GM23338 (cell line): ENCODE measurements around the gene BLOC1S5. TPM values are rescaled to one million over a fixed set of nuclear protein-coding genes. Genes with fewer than 3 reads are reported as not detected.

Experiments used
- ATAC-seq: fragments of 200-7000 bp; cut with Tn5 transposase; 3 replicates; pipeline ENCODE4 v1.9.1; 2020
- DNase-seq: peaks from one replicate; pipeline ENCODE4 v3.0.0-alpha.2; 2015; ENCODE audit warnings: low spot score
- H2AFZ ChIP-seq: fragments of 200-600 bp; sonication (generic); 2 replicates; pipeline ENCODE4 v1.8.0; 2016; ENCODE audit warnings: antibody characterized with exemption, mild to moderate bottlenecking, moderate library complexity
- H3F3A ChIP-seq: fragments of 200-600 bp; sonication (generic); replicated peaks from 2 replicates; pipeline ENCODE4 v1.8.0; 2017; ENCODE audit warnings: antibody characterized with exemption, mixed run types, low read depth
- H3K27ac ChIP-seq: fragments of 200-600 bp; sonication (generic); 2 replicates; pipeline ENCODE4 v1.6.1; 2016; ENCODE audit warnings: low read depth
- H3K27me3 ChIP-seq: fragments of 200-600 bp; sonication (generic); 2 replicates; pipeline ENCODE4 v1.8.0; 2016; ENCODE audit warnings: mild to moderate bottlenecking, mixed run types, moderate library complexity; ENCODE audit not compliant: insufficient read depth
- H3K36me3 ChIP-seq: fragments of 200-600 bp; sonication (generic); 2 replicates; pipeline ENCODE4 v1.8.0; 2016; ENCODE audit warnings: mild to moderate bottlenecking; ENCODE audit not compliant: insufficient read depth
- H3K4me1 ChIP-seq: fragments of 200-600 bp; sonication (generic); 2 replicates; pipeline ENCODE4 v1.8.0; 2016; ENCODE audit warnings: mild to moderate bottlenecking, moderate library complexity; ENCODE audit not compliant: insufficient read depth
- H3K4me2 ChIP-seq: fragments of 200-600 bp; sonication (generic); 2 replicates; pipeline ENCODE4 v1.7.1; 2017; ENCODE audit warnings: mixed run types
- H3K4me3 ChIP-seq: fragments of 200-600 bp; sonication (generic); 2 replicates; pipeline ENCODE4 v1.6.1; 2016; ENCODE audit warnings: mixed run types
- H3K79me2 ChIP-seq: fragments of 200-600 bp; sonication (generic); replicated peaks from 2 replicates; pipeline ENCODE4 v1.8.0; 2017; ENCODE audit warnings: mild to moderate bottlenecking; ENCODE audit not compliant: insufficient read depth
- H3K9me2 ChIP-seq: fragments of 200-600 bp; sonication (generic); 2 replicates; pipeline ENCODE4 v1.8.0; 2017; ENCODE audit not compliant: insufficient read depth
- H4K20me1 ChIP-seq: fragments of 200-600 bp; sonication (generic); replicated peaks from 2 replicates; pipeline ENCODE4 v1.8.0; 2017; ENCODE audit warnings: mild to moderate bottlenecking; ENCODE audit not compliant: insufficient read depth
- H3K27ac Mint-ChIP-seq: 2 replicates; pipeline ENCODE4 v1.8.0; 2020; ENCODE audit warnings: inconsistent platforms, mild to moderate bottlenecking, moderate library complexity, mixed read lengths
- H3K27me3 Mint-ChIP-seq: 3 replicates; pipeline ENCODE4 v1.8.0; 2022; ENCODE audit warnings: low read depth, mild to moderate bottlenecking, moderate library complexity, mixed read lengths, inconsistent platforms; ENCODE audit not compliant: insufficient read depth, poor library complexity
- H3K36me3 Mint-ChIP-seq: 3 replicates; pipeline ENCODE4 v1.8.0; 2021; ENCODE audit warnings: low read depth, mild to moderate bottlenecking, inconsistent platforms, moderate library complexity, mixed read lengths
- H3K4me1 Mint-ChIP-seq: 3 replicates; pipeline ENCODE4 v1.8.0; 2020; ENCODE audit warnings: mild to moderate bottlenecking, inconsistent platforms, mixed read lengths
- H3K4me3 Mint-ChIP-seq: 3 replicates; pipeline ENCODE4 v1.8.0; 2021; ENCODE audit warnings: moderate library complexity, mild to moderate bottlenecking, inconsistent platforms, mixed read lengths
- H3K9me3 Mint-ChIP-seq: 3 replicates; pipeline ENCODE4 v1.8.0; 2020; ENCODE audit warnings: moderate library complexity, mild to moderate bottlenecking, inconsistent platforms, mixed read lengths
- CREB1 ChIP-seq: fragments of 250-450 bp; sonication (Bioruptor Pico); IDR thresholded peaks from 2 replicates; pipeline ENCODE4 v1.5.0; 2020; ENCODE audit warnings: low read depth, mild to moderate bottlenecking, moderate library complexity
- EZH2 ChIP-seq: fragments of 200-600 bp; sonication (generic); IDR thresholded peaks from one replicate; pipeline ENCODE4 v1.8.0; 2017; ENCODE audit warnings: antibody characterized with exemption, mild to moderate bottlenecking, low read depth; ENCODE audit not compliant: unreplicated experiment
- EZH2phosphoT487 ChIP-seq: fragments of 200-600 bp; sonication (generic); IDR thresholded peaks from one replicate; pipeline ENCODE4 v1.8.1; 2018; ENCODE audit warnings: antibody characterized with exemption; ENCODE audit not compliant: unreplicated experiment
- JUNB ChIP-seq: IDR thresholded peaks from one replicate; pipeline ENCODE4 v1.6.1; 2016; ENCODE audit warnings: antibody characterized with exemption; ENCODE audit not compliant: unreplicated experiment
- NANOG ChIP-seq: IDR thresholded peaks from 2 replicates; pipeline ENCODE4 v1.6.1; 2016; ENCODE audit warnings: antibody characterized with exemption, borderline replicate concordance
- POLR2AphosphoS5 ChIP-seq: IDR thresholded peaks from 2 replicates; pipeline ENCODE4 v1.6.1; 2016; ENCODE audit warnings: antibody characterized with exemption, low read depth
- STAT1 ChIP-seq: IDR thresholded peaks from one replicate; pipeline ENCODE4 v1.6.1; 2016; ENCODE audit warnings: antibody characterized with exemption; ENCODE audit not compliant: unreplicated experiment
- ZNF114 ChIP-seq: fragments of 250-450 bp; sonication (Bioruptor Pico); IDR thresholded peaks from 2 replicates; pipeline ENCODE4 v1.5.0; 2020; ENCODE audit warnings: mild to moderate bottlenecking, moderate library complexity
- ZNF331 ChIP-seq: fragments of 250-450 bp; sonication (Bioruptor Pico); IDR thresholded peaks from 2 replicates; pipeline ENCODE4 v1.5.0; 2020; ENCODE audit warnings: low read depth, mild to moderate bottlenecking, moderate library complexity
- polyA plus RNA-seq: library from polyadenylated mRNA; unstranded; fragments of >200 nt; fragmentation: Nextera tagmentation; extraction: Ambion mirVana; gene quantifications from 2 replicates; pipeline ENCODE4 v1.2.1, GENCODE V29; 2016
- total RNA-seq: library from RNA; depleted of rRNA; stranded (reverse); fragments of >200 nt; shearing (Covaris generic); gene quantifications from 2 replicates; pipeline ENCODE4 v1.2.3, GENCODE V29; 2014
- TF ChIP-seq, protein P1 (sequence below), 2 experiments: fragments of 200-600 bp in 1 of 2; sonication (generic) in 1 of 2; conservative IDR thresholded peaks; 2 replicates each; pipeline versions ENCODE4 v1.5.1 to v1.6.1; 2016 to 2017; ENCODE audit warnings: antibody characterized with exemption in 2 of 2, low read depth in 2 of 2, mild to moderate bottlenecking in 2 of 2, moderate library complexity in 1 of 2
- TF ChIP-seq, protein P2 (sequence below): fragments of 250-450 bp; sonication (Bioruptor Pico); IDR thresholded peaks from 2 replicates; pipeline ENCODE4 v1.5.0; 2020; ENCODE audit warnings: mild to moderate bottlenecking, moderate library complexity
- TF ChIP-seq, protein P3 (sequence below): IDR thresholded peaks from 2 replicates; pipeline ENCODE4 v1.6.1; 2016; ENCODE audit warnings: antibody characterized with exemption
- TF ChIP-seq, protein P4 (sequence below): IDR thresholded peaks from one replicate; pipeline ENCODE4 v1.6.1; 2018; ENCODE audit warnings: antibody characterized with exemption; ENCODE audit not compliant: unreplicated experiment

Gene BLOC1S5
- total and polyA plus RNA-seq, 2 experiments from 2014 or later = 14.9 to 16.6 TPM

DNA sequence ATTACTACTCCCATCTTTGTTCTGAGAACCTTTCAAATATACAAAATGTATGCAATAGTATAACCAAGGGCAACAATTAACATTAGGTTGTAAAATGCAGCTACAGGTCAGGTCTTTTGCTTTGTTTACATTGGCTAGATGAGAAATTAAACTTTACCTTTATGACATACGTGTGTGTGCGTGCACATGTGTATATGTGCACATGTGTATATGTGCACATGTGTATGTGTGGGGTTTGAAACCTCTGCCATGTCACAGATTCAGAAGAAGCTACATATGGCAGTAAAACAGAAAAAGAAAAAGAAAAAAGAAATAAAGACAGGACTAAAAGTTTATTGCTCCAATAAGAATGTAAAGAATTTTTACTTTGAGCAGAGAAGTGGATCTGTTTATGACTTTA, 40.6 kb downstream of the BLOC1S5 start:
- H3K27me3 ChIP-seq = no peaks in the 10 kb centered on the region
- H4K20me1 ChIP-seq = peaks cover 5% of the 10 kb centered on the region; the same call in 1 of the 2 replicates
- no peak overlapping the region for H3K27ac Mint-ChIP-seq
- H3K36me3 ChIP-seq = no peaks in the 10 kb centered on the region
- peaks cover 1% of the 10 kb centered on the region for H3K27me3 Mint-ChIP-seq
- no peak overlapping the region for H2AFZ ChIP-seq
- H3K4me2 ChIP-seq = no peak overlapping the region
- no peak for DNase-seq
- TF ChIP-seq, protein P1, sequence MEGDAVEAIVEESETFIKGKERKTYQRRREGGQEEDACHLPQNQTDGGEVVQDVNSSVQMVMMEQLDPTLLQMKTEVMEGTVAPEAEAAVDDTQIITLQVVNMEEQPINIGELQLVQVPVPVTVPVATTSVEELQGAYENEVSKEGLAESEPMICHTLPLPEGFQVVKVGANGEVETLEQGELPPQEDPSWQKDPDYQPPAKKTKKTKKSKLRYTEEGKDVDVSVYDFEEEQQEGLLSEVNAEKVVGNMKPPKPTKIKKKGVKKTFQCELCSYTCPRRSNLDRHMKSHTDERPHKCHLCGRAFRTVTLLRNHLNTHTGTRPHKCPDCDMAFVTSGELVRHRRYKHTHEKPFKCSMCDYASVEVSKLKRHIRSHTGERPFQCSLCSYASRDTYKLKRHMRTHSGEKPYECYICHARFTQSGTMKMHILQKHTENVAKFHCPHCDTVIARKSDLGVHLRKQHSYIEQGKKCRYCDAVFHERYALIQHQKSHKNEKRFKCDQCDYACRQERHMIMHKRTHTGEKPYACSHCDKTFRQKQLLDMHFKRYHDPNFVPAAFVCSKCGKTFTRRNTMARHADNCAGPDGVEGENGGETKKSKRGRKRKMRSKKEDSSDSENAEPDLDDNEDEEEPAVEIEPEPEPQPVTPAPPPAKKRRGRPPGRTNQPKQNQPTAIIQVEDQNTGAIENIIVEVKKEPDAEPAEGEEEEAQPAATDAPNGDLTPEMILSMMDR (conservative IDR thresholded peaks at IDR 0.05; ENCODE audit: low read depth in 2 of 2) = no peak
- TF ChIP-seq EZH2 (no peak), EZH2phosphoT487 (no peak), ZNF114 (CRISPR knock-in tag) (no peak), NANOG (no peak), ZNF331 (CRISPR knock-in tag) (no peak), CREB1 (CRISPR knock-in tag) (no peak), JUNB (no peak), STAT1 (no peak), POLR2AphosphoS5 (no peak)
- TF ChIP-seq, protein P2, sequence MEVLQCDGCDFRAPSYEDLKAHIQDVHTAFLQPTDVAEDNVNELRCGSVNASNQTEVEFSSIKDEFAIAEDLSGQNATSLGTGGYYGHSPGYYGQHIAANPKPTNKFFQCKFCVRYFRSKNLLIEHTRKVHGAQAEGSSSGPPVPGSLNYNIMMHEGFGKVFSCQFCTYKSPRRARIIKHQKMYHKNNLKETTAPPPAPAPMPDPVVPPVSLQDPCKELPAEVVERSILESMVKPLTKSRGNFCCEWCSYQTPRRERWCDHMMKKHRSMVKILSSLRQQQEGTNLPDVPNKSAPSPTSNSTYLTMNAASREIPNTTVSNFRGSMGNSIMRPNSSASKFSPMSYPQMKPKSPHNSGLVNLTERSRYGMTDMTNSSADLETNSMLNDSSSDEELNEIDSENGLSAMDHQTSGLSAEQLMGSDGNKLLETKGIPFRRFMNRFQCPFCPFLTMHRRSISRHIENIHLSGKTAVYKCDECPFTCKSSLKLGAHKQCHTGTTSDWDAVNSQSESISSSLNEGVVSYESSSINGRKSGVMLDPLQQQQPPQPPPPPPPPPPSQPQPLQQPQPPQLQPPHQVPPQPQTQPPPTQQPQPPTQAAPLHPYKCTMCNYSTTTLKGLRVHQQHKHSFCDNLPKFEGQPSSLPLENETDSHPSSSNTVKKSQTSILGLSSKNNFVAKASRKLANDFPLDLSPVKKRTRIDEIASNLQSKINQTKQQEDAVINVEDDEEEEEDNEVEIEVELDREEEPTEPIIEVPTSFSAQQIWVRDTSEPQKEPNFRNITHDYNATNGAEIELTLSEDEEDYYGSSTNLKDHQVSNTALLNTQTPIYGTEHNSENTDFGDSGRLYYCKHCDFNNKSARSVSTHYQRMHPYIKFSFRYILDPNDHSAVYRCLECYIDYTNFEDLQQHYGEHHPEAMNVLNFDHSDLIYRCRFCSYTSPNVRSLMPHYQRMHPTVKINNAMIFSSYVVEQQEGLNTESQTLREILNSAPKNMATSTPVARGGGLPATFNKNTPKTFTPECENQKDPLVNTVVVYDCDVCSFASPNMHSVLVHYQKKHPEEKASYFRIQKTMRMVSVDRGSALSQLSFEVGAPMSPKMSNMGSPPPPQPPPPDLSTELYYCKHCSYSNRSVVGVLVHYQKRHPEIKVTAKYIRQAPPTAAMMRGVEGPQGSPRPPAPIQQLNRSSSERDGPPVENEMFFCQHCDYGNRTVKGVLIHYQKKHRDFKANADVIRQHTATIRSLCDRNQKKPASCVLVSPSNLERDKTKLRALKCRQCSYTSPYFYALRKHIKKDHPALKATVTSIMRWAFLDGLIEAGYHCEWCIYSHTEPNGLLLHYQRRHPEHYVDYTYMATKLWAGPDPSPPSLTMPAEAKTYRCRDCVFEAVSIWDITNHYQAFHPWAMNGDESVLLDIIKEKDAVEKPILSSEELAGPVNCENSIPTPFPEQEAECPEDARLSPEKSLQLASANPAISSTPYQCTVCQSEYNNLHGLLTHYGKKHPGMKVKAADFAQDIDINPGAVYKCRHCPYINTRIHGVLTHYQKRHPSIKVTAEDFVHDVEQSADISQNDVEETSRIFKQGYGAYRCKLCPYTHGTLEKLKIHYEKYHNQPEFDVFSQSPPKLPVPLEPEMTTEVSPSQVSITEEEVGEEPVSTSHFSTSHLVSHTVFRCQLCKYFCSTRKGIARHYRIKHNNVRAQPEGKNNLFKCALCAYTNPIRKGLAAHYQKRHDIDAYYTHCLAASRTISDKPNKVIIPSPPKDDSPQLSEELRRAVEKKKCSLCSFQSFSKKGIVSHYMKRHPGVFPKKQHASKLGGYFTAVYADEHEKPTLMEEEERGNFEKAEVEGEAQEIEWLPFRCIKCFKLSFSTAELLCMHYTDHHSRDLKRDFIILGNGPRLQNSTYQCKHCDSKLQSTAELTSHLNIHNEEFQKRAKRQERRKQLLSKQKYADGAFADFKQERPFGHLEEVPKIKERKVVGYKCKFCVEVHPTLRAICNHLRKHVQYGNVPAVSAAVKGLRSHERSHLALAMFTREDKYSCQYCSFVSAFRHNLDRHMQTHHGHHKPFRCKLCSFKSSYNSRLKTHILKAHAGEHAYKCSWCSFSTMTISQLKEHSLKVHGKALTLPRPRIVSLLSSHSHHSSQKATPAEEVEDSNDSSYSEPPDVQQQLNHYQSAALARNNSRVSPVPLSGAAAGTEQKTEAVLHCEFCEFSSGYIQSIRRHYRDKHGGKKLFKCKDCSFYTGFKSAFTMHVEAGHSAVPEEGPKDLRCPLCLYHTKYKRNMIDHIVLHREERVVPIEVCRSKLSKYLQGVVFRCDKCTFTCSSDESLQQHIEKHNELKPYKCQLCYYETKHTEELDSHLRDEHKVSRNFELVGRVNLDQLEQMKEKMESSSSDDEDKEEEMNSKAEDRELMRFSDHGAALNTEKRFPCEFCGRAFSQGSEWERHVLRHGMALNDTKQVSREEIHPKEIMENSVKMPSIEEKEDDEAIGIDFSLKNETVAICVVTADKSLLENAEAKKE (CRISPR knock-in tag) = no peak
- TF ChIP-seq, protein P3, sequence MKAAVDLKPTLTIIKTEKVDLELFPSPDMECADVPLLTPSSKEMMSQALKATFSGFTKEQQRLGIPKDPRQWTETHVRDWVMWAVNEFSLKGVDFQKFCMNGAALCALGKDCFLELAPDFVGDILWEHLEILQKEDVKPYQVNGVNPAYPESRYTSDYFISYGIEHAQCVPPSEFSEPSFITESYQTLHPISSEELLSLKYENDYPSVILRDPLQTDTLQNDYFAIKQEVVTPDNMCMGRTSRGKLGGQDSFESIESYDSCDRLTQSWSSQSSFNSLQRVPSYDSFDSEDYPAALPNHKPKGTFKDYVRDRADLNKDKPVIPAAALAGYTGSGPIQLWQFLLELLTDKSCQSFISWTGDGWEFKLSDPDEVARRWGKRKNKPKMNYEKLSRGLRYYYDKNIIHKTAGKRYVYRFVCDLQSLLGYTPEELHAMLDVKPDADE = no peak
- TF ChIP-seq, protein P4, sequence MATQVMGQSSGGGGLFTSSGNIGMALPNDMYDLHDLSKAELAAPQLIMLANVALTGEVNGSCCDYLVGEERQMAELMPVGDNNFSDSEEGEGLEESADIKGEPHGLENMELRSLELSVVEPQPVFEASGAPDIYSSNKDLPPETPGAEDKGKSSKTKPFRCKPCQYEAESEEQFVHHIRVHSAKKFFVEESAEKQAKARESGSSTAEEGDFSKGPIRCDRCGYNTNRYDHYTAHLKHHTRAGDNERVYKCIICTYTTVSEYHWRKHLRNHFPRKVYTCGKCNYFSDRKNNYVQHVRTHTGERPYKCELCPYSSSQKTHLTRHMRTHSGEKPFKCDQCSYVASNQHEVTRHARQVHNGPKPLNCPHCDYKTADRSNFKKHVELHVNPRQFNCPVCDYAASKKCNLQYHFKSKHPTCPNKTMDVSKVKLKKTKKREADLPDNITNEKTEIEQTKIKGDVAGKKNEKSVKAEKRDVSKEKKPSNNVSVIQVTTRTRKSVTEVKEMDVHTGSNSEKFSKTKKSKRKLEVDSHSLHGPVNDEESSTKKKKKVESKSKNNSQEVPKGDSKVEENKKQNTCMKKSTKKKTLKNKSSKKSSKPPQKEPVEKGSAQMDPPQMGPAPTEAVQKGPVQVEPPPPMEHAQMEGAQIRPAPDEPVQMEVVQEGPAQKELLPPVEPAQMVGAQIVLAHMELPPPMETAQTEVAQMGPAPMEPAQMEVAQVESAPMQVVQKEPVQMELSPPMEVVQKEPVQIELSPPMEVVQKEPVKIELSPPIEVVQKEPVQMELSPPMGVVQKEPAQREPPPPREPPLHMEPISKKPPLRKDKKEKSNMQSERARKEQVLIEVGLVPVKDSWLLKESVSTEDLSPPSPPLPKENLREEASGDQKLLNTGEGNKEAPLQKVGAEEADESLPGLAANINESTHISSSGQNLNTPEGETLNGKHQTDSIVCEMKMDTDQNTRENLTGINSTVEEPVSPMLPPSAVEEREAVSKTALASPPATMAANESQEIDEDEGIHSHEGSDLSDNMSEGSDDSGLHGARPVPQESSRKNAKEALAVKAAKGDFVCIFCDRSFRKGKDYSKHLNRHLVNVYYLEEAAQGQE = no peak
- H3K4me3 ChIP-seq = no peak overlapping the region
- no peaks in the 10 kb centered on the region for H3F3A ChIP-seq
- H3K36me3 Mint-ChIP-seq = 0 out of 3 replicates have a peak, but pooled peaks cover 4% of the 10 kb centered on the region
- no peaks in the 10 kb centered on the region for H3K9me2 ChIP-seq
- ATAC-seq = no peak
- H3K4me1 ChIP-seq = peaks cover 5% of the 10 kb centered on the region
- peaks cover 16% of the 10 kb centered on the region for H3K4me1 Mint-ChIP-seq
- H3K4me3 Mint-ChIP-seq = no peak overlapping the region
- no peak overlapping the region for H3K27ac ChIP-seq
- H3K79me2 ChIP-seq = peaks cover 3% of the 10 kb centered on the region
- no peaks in the 10 kb centered on the region for H3K9me3 Mint-ChIP-seq
